ENCODE results near the gene CHPT1. TPM values are rescaled to one million over a fixed set of nuclear protein-coding genes. Genes with fewer than 3 reads are reported as not detected.

The CHPT1 gene
- polyA plus RNA-seq, 1 of the 3 experiments (the other 2 are of a cell fraction) = 12.0 TPM

DNA sequence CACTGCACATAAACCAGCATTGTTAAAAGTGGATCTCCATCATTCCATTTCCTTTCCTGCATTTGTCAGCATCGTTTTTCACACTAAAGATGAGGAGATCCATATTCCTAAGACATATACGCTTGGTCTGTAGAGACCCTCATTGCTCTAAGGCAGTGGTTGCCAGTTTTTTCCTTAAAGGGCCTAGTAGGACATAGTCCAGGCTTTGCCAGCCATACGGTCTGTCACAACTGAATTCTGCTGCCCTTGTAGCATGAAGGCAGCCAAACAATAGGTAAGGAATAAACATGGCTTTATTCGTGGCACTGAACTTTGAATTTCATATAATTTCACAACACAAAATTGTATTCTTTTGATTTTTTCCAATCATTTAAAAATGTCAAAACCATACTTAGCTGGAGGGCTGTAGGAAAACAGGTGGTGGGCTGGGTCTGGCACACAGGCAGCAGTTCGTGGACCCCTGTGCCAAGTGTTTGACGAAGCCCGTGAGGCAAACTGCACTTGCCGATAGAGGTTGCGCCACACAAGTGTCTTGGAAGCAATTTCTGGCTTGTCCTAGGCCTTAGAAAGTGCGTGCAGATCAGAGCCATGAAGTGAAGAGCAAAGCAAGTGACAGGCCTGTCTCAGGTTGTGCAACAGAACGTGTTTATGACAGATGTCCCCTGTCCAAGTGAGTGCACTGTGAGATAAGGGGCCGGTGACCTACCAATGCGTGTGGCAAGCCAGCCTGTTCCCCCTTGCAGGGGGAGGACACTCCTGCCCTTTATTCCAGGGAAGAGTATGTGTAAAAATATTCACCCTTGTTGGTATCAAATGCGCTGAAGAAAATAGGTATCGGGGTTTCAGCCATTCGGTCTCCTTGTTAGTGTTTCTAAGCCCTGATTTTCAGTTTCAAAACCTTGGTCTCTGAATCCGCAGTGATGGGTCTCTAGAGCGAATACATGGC lies 916 bp upstream of the CHPT1 start:
- CTCF ChIA-PET = no interaction called here
- H3K4me3 ChIP-seq (ENCODE audit: low read depth in 2 of 2, low read length in 1 of 2) = peak overlapping the region; percentile 68 to 89
- POLR2A ChIA-PET = no interaction called here

DNA sequence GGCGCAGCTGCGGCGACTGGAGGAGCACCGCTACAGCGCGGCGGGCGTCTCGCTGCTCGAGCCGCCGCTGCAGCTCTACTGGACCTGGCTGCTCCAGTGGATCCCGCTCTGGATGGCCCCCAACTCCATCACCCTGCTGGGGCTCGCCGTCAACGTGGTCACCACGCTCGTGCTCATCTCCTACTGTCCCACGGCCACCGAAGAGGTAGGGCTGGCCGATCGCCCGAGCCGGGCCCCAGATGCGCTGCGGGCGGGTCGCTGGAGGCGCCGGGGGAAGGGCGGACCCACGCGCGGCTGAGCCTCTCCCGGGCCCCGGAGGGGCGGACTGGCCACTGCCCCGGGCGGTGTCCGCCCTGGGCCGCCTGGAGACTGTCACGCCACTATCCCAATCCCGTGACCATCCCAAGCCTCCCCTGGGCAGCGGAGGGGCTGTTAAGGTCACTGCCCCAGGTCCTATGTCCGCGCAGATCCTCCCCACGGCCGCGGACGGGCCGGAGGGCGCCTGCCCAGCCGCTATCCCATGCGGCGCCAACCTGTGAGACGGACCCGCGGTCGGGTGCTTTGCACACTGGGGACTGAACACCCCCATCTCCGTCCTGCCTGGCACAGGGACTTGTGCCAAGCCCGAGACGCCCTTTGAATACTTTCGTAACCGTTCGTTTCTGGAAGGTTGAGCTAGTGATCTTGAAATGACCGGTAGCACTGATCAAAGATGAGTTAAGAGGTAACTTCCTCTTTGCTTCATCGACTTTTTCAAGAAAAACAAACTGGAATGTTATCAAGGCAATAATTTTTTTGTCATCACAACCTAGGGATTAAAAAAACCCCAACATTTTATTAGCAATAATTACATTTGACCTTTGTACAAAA lies 725 bp downstream of the CHPT1 start:
- no peak for DNase-seq
- ChIA-PET POLR2A (no interaction called here), CTCF (interaction anchor here (0.8 to 1.2 kb wide), 2 partner anchors 9 to 76 kb away, joined by 4 read pairs; no protein-coding TSS in a partner anchor)
- peaks cover 0 to 11% of the 10 kb centered on the region in 2 experiments; a peak in 2 of 4 replicates for H3K4me1 ChIP-seq (ENCODE audit: control insufficient read depth in 1 of 2, insufficient read depth in 2 of 2, low read depth in 1 of 2, low read length in 1 of 2)
- peak overlapping the region; percentile 72; the same call in 1 of the 2 replicates for H2AFZ ChIP-seq (ENCODE audit: low read depth)
- no peaks in the 10 kb centered on the region for H3K27me3 ChIP-seq (ENCODE audit: insufficient read depth)
- H3K4me3 ChIP-seq (ENCODE audit: low read depth in 2 of 2, low read length in 1 of 2) = peak overlapping the region; percentile 68 to 89
- TF ChIP-seq ELF1 (IDR thresholded peaks at IDR 0.05) (no peak), SIN3A (IDR thresholded peaks at IDR 0.05; ENCODE audit: borderline replicate concordance, low read depth, low read length) (no peak), FOXJ3 (CRISPR knock-in tag; IDR thresholded peaks at IDR 0.05) (no peak)
- TF ChIP-seq, protein P1, sequence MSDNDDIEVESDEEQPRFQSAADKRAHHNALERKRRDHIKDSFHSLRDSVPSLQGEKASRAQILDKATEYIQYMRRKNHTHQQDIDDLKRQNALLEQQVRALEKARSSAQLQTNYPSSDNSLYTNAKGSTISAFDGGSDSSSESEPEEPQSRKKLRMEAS (IDR thresholded peaks at IDR 0.05; ENCODE audit: low read depth) = peak; percentile 33; the same call in 1 of the 2 replicates
- no peaks in the 10 kb centered on the region for H3K9me2 ChIP-seq
- H3K79me2 ChIP-seq (ENCODE audit: insufficient read depth) = peaks cover 24% of the 10 kb centered on the region; the same call in 1 of the 2 replicates
- H3F3A ChIP-seq (replicated peaks; ENCODE audit: insufficient read depth) = peaks cover 3% of the 10 kb centered on the region
- H3K9me3 ChIP-seq = no peaks in the 10 kb centered on the region
- H3K9ac ChIP-seq = peak overlapping the region; percentile 57
- peak overlapping the region; percentile 82 for H3K4me2 ChIP-seq
- H3K27ac ChIP-seq (ENCODE audit: low read depth in 2 of 2, low read length in 1 of 2) = peak overlapping the region in 1 of 2 experiments; percentile 43; a peak in 3 of 4 replicates
- H4K20me1 ChIP-seq (ENCODE audit: insufficient read depth) = no peaks in the 10 kb centered on the region
- H3K36me3 ChIP-seq (replicated peaks in 1 of 2; ENCODE audit: control insufficient read depth in 1 of 2, insufficient read depth in 2 of 2, low read length in 1 of 2) = no peaks in the 10 kb centered on the region
- WGBS (ENCODE audit: low lambda C conversion rate) = 3% methylated on average over 9 of the region's 67 CpGs

More for the DNA sequence above, 916 bp upstream of the CHPT1 start:
- H3K27ac ChIP-seq (ENCODE audit: low read depth in 2 of 2, low read length in 1 of 2) = no peak overlapping the region
- no peak overlapping the region; the same call in 1 of the 2 replicates for H3K9ac ChIP-seq
- no peaks in the 10 kb centered on the region for H3K27me3 ChIP-seq (ENCODE audit: insufficient read depth)
- TF ChIP-seq JUND (IDR thresholded peaks at IDR 0.05) (no peak), RAD21 (IDR thresholded peaks at IDR 0.05; ENCODE audit: low read length) (no peak), YY1 (IDR thresholded peaks at IDR 0.05; ENCODE audit: low read depth) (no peak), GATA2 (CRISPR knock-in tag; IDR thresholded peaks at IDR 0.05) (0 out of 2 replicates have a peak, but pooled peaks have one; percentile 18), GABPA (IDR thresholded peaks at IDR 0.05; ENCODE audit: low read depth) (no peak), ELF1 (IDR thresholded peaks at IDR 0.05) (no peak), TEAD4 (IDR thresholded peaks at IDR 0.05; ENCODE audit: borderline replicate concordance, insufficient read depth) (no peak), POLR2AphosphoS5 (IDR thresholded peaks at IDR 0.05; ENCODE audit: low read depth, low read length) (no peak)
- TF ChIP-seq, protein P2, sequence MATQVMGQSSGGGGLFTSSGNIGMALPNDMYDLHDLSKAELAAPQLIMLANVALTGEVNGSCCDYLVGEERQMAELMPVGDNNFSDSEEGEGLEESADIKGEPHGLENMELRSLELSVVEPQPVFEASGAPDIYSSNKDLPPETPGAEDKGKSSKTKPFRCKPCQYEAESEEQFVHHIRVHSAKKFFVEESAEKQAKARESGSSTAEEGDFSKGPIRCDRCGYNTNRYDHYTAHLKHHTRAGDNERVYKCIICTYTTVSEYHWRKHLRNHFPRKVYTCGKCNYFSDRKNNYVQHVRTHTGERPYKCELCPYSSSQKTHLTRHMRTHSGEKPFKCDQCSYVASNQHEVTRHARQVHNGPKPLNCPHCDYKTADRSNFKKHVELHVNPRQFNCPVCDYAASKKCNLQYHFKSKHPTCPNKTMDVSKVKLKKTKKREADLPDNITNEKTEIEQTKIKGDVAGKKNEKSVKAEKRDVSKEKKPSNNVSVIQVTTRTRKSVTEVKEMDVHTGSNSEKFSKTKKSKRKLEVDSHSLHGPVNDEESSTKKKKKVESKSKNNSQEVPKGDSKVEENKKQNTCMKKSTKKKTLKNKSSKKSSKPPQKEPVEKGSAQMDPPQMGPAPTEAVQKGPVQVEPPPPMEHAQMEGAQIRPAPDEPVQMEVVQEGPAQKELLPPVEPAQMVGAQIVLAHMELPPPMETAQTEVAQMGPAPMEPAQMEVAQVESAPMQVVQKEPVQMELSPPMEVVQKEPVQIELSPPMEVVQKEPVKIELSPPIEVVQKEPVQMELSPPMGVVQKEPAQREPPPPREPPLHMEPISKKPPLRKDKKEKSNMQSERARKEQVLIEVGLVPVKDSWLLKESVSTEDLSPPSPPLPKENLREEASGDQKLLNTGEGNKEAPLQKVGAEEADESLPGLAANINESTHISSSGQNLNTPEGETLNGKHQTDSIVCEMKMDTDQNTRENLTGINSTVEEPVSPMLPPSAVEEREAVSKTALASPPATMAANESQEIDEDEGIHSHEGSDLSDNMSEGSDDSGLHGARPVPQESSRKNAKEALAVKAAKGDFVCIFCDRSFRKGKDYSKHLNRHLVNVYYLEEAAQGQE (IDR thresholded peaks at IDR 0.05; ENCODE audit: low read depth, low read length) = no peak
- H3K9me2 ChIP-seq = no peaks in the 10 kb centered on the region
- peak; percentile 48 for DNase-seq
- H2AFZ ChIP-seq (ENCODE audit: low read depth) = peak overlapping the region; percentile 97; the same call in 1 of the 2 replicates
- peaks cover 19% of the 10 kb centered on the region; the same call in 1 of the 2 replicates for H3K79me2 ChIP-seq (ENCODE audit: insufficient read depth)
- H4K20me1 ChIP-seq (ENCODE audit: insufficient read depth) = no peaks in the 10 kb centered on the region
- H3K36me3 ChIP-seq (replicated peaks in 1 of 2; ENCODE audit: control insufficient read depth in 1 of 2, insufficient read depth in 2 of 2, low read length in 1 of 2) = no peaks in the 10 kb centered on the region
- H3K9me3 ChIP-seq = no peaks in the 10 kb centered on the region
- H3F3A ChIP-seq (replicated peaks; ENCODE audit: insufficient read depth) = peaks cover 3% of the 10 kb centered on the region
- 72% methylated on average over 18 of the region's 18 CpGs for WGBS (ENCODE audit: low lambda C conversion rate)
- peak overlapping the region; percentile 69 for H3K4me2 ChIP-seq
- H3K4me1 ChIP-seq (ENCODE audit: control insufficient read depth in 1 of 2, insufficient read depth in 2 of 2, low read depth in 1 of 2, low read length in 1 of 2) = peaks cover 0 to 11% of the 10 kb centered on the region in 2 experiments; a peak in 2 of 4 replicates

Measured in SK-N-SH (cell line).